Skin of body (tissue), 3 donors: Measurements from ENCODE around the gene SGMS1. TPM values are rescaled to one million over a fixed set of nuclear protein-coding genes. Genes with fewer than 3 reads are reported as not detected.
"Not testable (repeated sequence)": the region's sequence is repeated elsewhere in the genome, so short reads cannot be mapped to it uniquely, and the experiment has no call there.

Experiments
- DNase-seq: peaks from one replicate; lab custom pipeline; 2025; lab: John Stamatoyannopoulos, UW
- small RNA-seq: library from RNA; depleted of rRNA; stranded (forward); fragments of <200 nt; gene quantifications from one replicate; pipeline ENCODE3, GENCODE V24; 2014; ENCODE audit warnings: low replicate concordance
- total RNA-seq: library from RNA; depleted of rRNA; stranded (reverse); fragments of >200 nt; gene quantifications from one replicate; pipeline ENCODE4 v1.2.3, GENCODE V29; 2014

Gene SGMS1
- total RNA-seq, 1 donor from 2014 or later, result 102 TPM

- DNase-seq, result no peak
Observed at GRCh38 chr10:50275650-50276235, 348.0 kb downstream of the SGMS1 start.

GRCh38 chr10:50272531-50272930 lies 351.2 kb downstream of the SGMS1 start:
- no peak for DNase-seq

DNA sequence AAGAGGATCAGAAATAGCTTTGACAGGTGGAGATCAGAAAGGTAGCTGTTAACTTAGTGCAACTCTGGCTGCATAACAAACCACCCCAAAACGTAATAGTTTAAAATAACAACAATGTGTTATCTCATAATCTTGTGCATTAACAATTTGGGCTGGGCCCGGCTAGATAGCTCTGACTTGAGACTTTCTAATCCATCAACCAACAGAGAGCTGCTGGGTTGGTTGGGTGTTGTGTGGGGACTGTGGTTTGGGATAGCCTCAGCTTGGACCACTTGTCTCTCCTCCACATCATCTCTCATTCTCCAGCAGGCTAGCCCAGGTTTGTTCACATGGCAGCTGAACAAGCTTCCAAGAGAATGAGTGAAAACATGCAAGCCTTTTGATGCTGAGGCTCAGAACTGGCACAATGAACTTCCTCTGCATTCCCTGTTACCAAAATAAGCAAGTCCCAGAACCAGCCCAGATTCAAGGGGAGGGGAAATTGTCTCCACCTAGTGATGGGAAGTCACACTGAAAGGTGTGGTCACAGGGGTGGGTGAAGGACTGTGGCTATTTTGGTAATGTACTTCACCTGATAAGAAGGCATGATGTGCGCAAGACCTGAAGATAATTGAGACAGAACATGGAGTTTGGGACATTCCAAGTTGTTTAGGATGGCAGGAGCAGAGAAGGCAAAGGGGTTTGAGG lies 352.0 kb downstream of the SGMS1 start:
- DNase-seq, result no peak

GRCh38 chr10:50267877-50268276 lies 355.9 kb downstream of the SGMS1 start:
- DNase-seq, result not testable (repeated sequence)

DNA sequence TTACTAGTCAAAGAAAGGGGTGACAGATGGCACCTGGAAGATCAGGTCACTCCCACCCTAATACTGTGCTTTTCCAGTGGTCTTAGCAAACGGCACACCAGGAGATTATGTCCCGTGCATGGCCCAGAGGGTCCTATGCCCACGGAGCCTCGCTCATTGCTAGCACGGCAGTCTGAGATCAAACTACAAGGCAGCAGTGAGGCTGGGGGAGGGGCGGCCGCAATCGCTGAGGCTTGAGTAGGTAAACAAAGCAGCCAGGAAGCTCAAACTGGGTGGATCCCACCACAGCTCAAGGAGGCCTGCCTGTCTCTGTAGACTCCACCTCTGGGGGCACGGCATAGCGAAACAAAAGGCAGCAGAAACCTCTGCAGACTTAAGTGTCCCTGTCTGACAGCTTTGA lies 361.1 kb downstream of the SGMS1 start:
- DNase-seq, result not testable (repeated sequence)

- no peak for DNase-seq
Observed at GRCh38 chr10:50260791-50261281, 362.9 kb downstream of the SGMS1 start.

Small RNA genes lying within 50 kb of the gene (small RNA-seq; reads per million reads assigned to genes)
- not detected for gene RNU7-107P

Other genes starting within 250 kb of the SGMS1 start
- gene ASAH2B, start 116.0 kb upstream of the SGMS1 start, total RNA-seq, result 3.4 TPM